ENCODE results near the gene CARMIL1.
"Not testable (repeated sequence)": the region's sequence is repeated elsewhere in the genome, so short reads cannot be mapped to it uniquely, and the experiment has no call there.

Gene CARMIL1

DNA sequence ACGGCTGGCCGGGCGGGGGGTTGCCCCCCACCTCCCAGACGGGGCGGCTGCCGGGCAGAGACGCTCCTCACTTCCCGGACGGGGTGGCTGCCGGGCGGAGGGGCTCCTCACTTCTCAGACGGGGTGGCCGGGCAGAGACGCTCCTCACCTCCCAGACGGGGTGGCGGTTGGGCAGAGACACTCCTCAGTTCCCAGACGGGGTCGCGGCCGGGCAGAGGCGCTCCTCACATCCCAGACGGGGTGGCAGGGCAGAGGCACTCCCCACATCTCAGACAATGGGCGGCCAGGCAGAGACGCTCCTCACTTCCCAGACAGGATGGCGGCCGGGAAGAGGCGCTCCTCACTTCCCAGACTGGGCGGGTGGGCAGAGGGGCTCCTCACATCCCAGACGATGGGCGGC lies 306.9 kb downstream of the CARMIL1 start:
- not testable (repeated sequence) for DNase-seq

DNA sequence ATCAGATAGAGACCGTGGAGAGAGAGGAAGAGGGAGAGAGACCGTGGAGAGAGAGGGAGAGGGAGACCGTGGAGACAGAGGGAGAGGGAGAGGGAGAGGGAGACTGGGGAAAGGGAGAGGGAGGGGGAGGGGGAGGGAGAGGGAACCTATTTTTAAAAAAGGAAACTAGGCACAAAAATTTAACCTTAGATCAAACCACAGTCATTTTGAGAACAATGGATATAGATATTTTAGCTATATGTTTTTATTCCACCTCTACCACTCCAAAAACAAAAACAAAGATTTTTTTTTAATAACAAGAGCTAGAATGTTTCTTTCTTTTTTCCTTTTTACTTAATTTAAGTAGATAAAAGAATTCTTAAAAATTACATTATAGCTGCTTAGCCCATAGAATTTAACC lies 307.8 kb downstream of the CARMIL1 start:
- no peak for DNase-seq

DNA sequence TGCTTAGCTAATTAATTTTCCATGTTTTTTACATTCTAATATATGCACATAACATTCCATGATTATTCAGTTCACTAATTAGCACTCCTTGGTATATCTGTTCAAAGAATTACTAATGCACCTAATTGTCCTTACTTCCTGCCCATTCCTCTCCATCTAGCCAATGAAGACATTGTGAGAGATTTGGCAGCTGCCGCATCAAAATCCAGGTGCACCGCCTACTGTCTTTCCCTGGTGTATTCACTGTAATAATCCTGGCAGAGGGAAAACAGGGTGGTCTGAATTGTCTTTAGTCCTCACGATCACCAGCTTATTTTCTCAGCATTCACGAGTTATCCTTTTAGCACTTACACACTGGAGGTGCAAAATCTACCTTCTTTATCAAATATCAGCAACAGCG lies 311.8 kb downstream of the CARMIL1 start:
- peak; percentile 54 for DNase-seq

DNA sequence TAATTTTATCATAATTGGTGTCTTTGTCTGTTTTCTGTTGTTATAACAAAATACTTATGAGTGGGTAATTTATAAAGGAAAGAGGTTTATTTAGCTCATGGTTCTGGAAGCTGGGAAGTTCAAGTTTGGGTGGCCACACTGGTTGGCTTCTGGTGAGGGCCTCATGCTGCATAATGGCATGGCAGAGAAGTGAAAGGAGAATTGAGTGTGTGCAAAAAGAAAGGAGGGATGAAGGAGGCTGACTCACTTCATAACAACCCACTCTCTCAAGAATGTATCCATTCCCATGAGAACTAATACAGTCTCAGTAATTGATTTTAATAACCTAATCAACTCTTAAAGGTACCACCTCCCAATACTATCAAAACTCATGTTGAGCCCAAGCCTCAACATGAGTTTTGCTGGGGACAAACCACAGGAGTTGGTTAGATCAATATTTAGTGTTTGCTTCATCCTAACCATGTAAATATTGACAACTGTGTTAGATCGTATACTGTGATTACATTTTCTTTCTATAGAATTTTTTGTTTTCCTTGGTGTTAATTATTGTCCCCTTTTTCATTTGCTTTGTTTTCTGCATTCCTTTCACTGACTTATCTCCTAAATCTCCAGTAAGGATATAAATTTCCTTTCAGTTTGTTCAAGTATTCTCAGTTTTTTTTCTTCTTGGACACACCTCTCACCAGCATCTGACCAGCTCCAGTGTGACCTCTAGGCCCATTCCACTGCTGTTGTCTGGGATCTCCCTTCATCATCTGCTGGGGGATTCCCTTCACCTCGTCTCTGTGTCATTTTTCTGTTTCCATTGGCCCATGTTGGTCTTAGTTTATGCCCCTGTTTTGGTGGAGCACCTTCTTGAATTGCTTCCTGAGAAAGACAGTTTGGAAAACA lies 318.0 kb downstream of the CARMIL1 start:
- DNase-seq, result no peak

DNA sequence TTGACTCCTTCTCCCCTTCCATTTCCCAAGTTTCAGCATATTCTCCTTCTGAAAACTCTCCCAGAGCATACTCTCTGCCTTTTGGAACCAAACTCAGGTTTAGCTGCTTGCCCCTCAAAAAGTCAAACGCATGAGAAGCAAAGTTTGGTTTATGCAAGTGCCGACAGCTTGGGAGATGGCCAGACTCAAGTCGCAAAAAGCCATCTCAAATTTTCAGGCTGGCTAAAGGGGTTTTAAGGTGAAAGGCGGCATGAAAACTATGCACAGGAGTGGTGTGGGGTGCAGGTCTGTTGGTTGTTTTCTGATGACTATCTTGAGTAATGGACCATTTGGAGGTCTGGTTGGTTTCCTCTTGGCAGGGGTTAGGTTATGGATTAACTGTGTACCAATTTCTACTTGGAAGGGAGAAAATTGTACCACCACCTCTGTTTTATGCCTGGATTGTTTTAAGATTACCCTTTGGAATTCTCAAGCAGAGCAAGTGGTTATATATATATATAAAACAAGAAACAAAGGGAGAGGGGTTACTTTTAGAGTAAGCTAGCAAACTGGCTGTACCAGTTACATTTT lies 320.4 kb downstream of the CARMIL1 start:
- DNase-seq, result no peak

DNA sequence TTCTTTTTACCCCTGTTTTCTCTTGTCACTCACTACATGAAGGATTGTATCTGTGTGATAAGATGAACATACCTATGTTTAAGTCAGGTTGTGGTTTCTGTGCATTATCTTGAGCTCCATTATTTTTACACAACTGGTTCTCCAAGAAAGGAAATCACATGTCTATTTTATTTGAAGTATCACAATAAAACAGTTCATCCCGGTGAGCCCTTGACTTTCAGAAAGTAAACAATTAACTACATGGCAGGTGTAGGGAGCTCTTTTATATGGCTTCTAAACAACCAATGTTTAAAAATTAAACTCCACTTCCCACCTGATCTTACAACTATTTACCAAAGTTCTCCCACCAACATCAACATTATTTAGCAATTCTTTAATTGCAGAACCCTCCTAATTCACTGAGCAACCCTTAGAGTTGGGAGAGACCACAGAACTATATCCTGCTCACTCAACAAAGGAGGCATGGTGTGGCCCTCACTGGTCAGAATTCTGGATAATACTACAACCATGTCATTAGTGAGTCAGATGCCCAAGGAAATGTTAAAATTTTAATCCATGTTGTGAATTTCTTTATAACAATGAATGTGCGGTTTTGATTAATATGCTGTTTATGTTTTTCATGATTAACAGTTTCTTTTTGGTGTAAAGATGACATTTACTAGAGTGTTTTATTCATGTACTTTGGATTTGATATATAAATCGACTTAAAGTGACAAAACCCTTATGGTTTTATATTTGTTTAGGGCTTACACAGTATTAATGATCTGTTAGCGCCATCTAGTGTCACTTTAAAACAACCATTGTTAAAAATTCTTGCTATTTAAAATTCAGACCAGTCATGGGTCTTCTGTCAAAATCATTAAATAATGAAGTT lies 322.9 kb downstream of the CARMIL1 start:
- peak; percentile 69 for DNase-seq

DNA sequence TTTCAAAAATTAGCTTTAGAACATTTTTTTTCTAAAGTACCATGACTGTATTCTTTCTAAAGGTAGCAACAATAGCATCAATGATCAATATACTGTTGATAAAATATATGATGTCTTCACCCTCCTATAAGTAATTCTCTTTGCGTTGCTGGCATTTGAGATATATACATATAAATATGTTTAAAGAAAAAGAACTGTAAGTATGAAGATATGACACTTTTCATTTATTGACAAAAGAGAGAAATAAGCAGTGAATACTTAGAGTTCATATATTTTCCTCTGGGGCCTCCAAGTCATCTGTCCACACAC lies 323.5 kb downstream of the CARMIL1 start:
- DNase-seq, result no peak

DNA sequence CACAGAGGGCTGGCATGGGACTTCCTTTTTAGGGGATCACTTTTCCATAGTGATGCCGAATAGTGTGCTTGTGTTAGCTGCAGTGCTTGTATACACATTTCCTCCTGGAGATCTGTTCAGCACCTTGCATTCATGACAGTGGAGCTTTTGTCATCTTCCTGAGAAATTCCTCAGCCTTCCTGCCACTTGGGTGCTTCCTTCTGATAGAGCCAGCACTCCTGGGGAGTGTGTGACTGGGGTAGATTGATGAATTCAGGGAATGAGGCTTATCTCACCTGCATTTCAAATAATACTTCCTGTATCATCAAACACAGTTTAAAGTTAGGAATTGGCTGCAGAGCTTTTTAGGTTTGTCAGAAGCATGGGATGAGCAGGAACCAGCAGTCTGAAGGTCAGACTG lies 324.1 kb downstream of the CARMIL1 start:
- DNase-seq, result no peak

DNA sequence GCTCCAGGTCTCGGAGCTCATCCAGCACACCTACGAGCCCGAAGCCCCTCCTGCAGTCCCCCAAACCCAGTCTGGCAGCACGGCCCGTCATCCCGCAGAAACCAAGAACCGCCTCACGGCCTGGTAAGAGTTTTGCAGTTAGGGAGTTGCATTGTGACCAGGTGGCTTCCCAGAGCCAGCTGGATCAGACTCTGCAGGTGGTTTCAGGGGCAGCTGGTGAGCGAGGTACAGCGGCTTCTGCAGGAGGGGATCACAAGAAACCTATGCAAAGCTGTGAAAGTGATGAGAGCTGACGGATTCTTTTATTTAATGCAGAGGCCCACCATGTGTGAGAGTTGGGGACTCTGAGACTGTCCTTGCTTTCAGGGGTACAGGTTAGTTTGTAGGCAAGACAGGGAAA lies 327.0 kb downstream of the CARMIL1 start:
- peak; percentile 69 for DNase-seq

DNA sequence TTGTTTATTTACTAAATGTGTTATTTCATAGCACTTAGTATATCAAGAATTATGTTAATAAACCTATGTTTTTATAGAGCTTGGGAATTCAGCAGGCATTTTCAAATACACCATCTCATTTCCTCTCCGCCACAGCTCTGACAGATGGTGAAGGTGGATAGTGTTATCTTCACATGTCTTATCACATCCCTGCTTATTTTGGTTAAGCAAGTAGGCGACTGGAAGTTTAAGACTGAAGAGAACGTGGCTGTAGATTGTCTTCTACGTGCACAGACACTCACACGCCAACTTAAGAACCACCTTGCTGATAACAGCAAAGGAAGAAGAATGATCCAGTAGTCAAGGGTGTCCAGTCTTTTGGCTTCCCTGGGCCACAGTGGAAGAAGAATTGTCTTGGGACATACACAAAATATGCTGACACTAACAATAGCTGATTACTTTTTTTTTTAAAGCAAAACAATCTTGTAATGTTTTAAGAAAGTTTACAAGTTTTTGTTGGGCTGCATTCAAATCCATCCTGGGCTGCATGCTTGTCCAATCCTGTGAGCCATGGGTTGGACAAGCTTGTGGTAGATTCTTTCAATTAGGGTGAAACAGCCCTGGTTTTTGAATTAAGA lies 329.5 kb downstream of the CARMIL1 start:
- no peak for DNase-seq

DNA sequence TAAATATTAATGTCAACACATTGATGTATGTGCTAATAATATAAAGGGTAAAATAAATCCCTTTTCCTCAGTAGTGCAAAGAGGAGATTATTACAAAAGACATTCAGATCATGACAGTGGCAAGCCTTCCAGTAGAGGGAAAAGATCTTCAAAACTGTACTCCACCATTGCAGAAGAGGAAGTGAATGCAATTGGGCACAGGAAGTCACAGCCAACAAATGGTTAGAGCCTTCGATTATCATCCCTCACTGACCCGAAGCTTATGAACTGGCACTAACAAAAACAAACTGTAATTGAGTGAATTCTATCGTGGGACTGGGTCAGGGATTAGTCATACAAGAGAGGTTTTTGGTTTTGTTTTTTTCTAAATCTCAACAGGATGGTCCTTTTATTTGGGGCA lies 333.5 kb downstream of the CARMIL1 start:
- no peak for DNase-seq

DNA sequence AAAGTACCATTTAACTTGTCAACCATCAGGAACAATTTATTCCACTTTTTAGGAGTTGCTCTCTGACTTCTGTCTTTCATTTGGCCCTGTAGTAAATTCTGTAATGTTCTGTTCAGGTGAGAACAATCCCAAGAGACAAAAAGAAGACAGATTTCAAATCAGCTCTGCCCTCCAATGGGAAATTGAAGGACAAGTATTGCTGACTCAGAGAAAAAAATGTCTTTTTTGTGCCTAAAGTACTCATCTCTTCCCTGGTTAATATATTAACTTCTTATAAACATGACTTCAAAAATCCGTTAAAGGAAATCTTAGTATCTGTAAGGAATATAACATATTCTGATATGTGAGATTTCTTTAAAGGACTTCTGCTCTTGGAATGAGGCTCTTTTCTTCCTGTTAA lies 334.2 kb downstream of the CARMIL1 start:
- no peak for DNase-seq

DNA sequence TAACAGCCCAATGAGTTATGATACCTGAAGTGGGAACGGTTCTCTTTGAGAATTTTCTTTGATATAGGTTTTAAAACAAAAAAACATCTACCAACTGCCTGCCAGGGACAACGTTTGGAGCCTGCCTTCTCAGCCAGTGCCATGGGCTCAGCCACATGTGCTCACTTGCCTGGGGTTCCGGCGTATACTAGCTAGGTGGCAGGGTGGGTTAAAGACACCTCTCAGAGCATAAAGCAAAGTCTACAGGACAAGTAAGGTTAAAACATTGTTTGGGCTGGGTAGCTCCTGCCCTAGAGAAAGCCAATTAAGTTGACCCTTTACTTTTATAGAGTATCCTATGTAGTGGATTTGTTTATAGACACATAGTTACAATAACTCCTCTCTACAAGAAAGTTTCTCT lies 334.9 kb downstream of the CARMIL1 start:
- DNase-seq, result no peak

DNA sequence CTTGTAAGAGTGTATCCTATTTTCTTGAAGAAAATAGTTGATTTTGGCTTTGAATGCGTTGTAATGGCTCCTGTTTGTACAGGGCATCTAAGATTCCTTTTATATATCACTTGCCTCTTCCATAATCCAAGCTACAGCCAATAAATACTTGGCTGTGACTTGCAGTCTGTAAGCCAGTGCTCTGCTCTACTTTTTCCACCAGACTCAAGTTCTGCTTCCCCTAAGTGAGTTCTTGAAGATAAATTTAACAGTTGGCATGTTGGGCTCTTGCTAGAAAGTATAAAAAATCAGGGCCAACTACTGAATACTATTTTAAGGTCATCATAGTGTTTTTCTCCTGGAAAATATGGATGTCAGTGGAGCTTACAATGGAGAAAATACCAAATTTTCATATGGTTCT lies 336.3 kb downstream of the CARMIL1 start:
- DNase-seq, result no peak

DNA sequence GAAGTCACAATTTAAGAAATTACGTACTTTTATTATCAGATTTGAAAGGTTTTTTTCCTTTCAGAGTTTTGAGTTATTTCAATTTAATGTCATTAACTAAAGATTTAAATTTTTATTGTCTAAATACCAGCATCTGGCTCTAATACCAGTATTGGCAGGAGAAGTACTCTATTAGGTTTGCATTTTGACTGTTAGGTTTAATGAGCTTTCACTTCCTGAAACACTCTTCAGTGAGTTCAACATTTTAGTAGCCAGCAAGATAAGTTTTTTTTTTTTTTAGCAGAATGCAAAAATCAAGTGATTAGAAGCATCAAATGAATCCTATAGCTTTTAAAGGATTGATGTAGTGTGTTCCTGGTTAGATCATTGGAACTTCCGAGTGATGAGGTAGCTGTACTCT lies 338.8 kb downstream of the CARMIL1 start:
- no peak for DNase-seq

DNA sequence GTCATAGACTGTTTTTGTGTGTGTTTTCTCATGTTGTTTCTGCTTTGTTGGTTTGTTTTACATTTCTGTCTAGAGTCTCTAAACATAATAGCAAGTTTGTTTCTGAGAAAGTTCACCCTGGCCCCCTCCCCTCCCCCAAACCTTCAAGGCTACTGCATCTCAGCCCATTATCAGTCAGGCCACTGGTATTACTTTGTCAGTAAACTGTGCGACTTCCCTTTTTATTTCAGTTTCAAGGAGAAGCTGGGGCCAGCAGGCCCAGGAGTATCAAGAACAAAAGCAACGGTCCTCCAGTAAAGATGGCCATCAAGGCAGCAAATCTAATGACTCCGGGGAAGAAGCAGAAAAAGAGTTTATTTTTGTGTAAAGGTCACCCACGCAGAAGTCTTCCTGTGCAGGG lies 340.0 kb downstream of the CARMIL1 start:
- DNase-seq, result no peak

DNA sequence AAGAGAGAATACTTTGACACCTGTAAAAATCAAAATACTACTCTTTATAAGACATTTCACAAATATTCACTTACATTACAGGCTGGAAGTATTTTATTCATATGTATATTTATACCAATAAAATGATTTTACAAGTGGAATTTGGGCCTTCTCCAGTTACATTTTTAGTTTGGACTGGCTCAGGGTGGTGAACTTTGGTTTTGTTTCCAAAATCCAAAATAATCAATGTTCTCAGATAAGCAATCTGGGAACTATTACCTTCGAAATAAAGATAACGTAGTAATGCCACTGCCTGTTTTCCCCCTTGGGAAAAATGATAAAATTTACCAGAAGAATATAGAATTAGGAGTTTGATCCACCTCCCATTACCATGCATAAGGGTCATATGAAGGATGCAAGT lies 341.2 kb downstream of the CARMIL1 start:
- no peak for DNase-seq

DNA sequence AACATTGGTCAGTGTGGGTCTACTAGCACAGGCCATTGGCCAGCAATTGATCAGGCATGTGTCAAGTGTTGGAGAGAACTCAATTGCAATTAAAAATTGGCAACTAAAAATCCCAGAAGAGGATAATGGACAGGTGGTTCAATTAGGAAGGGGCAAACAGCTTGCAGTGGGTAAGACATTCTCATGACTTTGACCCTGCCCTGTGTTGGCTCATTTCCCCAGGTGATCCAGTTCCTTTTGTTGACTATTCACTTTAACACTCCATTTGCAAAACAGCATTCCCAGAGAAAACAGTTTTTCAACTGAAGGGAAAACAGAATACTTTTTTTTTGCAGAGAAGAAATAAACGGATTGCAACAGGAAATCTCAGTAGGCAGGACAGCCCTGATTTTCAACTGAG lies 343.9 kb downstream of the CARMIL1 start:
- no peak for DNase-seq

DNA sequence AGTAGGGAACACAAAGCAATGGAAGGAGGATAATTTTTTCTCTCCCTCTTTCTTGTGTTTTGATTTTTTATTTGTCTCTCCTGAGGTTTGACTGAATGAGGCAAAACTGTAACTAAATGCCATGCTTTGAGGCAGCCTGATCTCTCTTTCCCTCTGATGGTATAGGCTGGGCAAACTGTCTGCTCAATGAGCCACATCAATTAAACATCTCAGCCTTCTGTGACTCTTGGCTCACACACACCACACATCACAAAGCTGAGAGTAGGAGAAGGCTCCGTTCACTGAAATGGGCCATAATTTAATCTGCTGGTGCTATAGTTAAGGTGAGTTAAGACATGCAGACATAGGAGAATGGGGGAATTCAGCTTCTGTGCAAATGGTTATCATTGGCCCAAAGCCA lies 344.7 kb downstream of the CARMIL1 start:
- peak; percentile 73 for DNase-seq

DNA sequence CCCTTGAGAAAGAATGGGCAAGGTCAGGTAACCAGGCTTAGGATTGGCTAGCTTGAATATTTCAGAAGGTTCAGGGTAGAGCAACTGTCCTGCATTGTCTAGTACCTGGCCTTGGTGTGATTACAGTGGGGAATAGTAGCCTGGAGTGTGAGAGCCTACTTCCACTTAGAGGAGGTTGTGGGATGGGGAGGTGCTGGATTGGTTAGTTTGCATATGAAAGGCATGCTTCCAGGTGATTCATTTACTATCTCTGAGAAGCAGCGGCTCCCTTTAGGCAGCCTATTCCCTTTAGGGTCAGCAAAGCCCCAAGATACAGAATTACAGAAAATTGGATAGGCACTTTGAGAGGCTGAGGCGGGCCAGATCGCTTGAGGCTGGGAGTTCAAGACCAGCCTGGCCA lies 347.8 kb downstream of the CARMIL1 start:
- peak; percentile 52 for DNase-seq

DNA sequence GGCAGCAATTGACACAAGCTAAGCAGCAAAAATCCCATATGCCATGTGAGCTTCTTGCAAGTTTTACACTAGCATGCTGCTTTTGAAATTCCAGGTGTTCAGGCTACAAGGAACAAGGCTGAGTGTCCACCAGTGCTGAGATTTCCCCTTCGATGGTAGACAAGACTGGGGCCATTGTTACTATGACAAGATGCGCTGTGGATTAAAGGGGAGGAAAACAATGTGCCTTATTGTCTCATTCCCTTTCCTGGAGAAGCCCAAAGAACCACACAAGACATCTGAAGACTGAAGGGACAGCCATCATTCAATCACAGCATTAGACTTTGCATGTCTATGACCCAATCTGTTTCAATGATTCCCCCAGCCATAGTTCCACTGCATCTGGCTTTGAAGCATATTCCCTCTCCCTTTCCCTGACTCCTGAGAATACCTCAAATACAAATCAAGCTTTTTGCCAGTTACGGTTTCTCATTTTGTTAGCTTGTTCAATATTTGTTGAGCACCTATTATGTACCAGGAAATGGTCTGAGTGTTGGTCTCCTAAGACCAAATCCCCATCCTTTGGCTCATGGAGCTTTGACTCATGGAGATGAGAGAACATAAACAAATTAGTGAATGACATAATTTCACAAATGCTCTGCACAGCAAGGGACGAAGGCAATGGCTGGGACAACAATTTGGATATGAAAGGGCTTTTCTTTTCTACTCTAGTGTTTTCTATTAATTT lies 349.5 kb downstream of the CARMIL1 start:
- DNase-seq, result no peak

DNA sequence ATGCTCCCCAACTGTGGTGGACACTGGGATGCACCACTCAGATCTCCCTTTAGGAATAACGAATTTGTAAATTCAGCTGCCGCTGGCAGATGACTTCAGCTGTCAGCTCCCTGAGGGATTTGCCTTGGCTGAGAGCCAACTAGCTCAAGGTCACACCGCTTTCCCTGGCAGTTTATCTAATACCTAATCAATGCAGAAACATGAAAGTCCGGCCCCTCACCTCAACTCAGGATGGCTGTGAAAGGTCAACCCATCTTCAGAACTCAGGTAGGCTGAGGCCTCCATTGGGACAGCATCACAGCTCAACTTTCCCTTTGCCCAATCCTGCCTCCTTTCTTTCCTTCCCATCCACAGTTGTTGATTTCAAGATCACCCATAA lies 350.0 kb downstream of the CARMIL1 start:
- DNase-seq, result peak; percentile 95
